SK-N-SH treated with all-trans-retinoic acid at 6 μM for 48 hours (cell line): ENCODE data around the gene NOM1.

Experiments used
- ARNTL ChIP-seq: fragments of 450-650 bp; formaldehyde crosslinking; IDR thresholded peaks from 2 replicates; pipeline ENCODE4 v1.5.0; 2020; ENCODE audit warnings: low read depth, mild to moderate bottlenecking, moderate library complexity, borderline replicate concordance
- ZFP30 ChIP-seq: fragments of 450-650 bp; formaldehyde crosslinking; IDR thresholded peaks from 2 replicates; pipeline ENCODE4 v1.5.0; 2022; ENCODE audit warnings: mild to moderate bottlenecking, moderate library complexity

GRCh38 chr7:156948361-156948760 is 1.2 kb upstream of the NOM1 start:
- no peak for TF ChIP-seq ARNTL (CRISPR knock-in tag)
- TF ChIP-seq ZFP30 (CRISPR knock-in tag): no peak
